Measurements from ENCODE around the gene TFDP3.

The TFDP3 gene, protein sequence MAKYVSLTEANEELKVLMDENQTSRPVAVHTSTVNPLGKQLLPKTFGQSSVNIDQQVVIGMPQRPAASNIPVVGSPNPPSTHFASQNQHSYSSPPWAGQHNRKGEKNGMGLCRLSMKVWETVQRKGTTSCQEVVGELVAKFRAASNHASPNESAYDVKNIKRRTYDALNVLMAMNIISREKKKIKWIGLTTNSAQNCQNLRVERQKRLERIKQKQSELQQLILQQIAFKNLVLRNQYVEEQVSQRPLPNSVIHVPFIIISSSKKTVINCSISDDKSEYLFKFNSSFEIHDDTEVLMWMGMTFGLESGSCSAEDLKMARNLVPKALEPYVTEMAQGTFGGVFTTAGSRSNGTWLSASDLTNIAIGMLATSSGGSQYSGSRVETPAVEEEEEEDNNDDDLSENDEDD

DNA sequence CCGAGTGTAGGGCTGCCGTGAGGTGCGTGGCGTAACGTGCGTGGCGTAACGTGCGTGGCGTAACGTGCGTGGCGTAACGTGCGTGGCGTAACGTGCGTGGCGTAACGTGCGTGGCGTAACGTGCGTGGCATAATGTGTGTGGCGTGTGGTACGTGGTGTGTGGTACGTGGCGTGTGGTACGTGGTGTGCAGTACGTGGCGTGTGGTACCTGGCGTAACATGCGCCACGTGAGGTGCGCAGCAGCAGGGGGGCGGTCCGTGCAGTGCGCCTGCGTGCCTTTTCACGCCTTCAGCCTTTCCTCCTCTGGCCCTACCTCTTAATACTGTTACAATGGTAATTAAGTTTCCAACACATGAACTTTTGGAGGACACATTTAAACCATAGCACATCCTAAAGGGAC is at the start of gene TFDP3:
Gene TFDP3, minus strand, starts transcription at position 26 of the 400 bp plus-strand sequence. CDS start 95 bp downstream, outside the sequence.
- Histone ChIP-seq H3F3A (ENCODE audit: control insufficient read depth, insufficient read depth) (no peaks in the 10 kb centered on the region), H3K36me3 (ENCODE audit: control insufficient read depth, low read length) (no peaks in the 10 kb centered on the region), H3K9me2 (replicated peaks; ENCODE audit: control insufficient read depth, low read length) (no peaks in the 10 kb centered on the region), H4K20me1 (ENCODE audit: control insufficient read depth, insufficient read depth, low read depth, low read length) (no peaks in the 10 kb centered on the region), H3K4me3 (ENCODE audit: low read length) (no peak within 1 kb of the TSS), H3K27me3 (ENCODE audit: control insufficient read depth, low read length) (no peaks in the 10 kb centered on the region), H3K4me1 (ENCODE audit: control insufficient read depth, low read length) (no peaks in the 10 kb centered on the region), H3K9me3 (ENCODE audit: control insufficient read depth, insufficient read depth, low read length) (no peaks in the 10 kb centered on the region), H3K27ac (ENCODE audit: low read depth, low read length) (no peak within 1 kb of the TSS), H3K79me2 (ENCODE audit: control insufficient read depth, low read length) (no peaks in the 10 kb centered on the region), H3K4me2 (ENCODE audit: low read length) (no peak within 1 kb of the TSS)
- TF ChIP-seq, protein P1, sequence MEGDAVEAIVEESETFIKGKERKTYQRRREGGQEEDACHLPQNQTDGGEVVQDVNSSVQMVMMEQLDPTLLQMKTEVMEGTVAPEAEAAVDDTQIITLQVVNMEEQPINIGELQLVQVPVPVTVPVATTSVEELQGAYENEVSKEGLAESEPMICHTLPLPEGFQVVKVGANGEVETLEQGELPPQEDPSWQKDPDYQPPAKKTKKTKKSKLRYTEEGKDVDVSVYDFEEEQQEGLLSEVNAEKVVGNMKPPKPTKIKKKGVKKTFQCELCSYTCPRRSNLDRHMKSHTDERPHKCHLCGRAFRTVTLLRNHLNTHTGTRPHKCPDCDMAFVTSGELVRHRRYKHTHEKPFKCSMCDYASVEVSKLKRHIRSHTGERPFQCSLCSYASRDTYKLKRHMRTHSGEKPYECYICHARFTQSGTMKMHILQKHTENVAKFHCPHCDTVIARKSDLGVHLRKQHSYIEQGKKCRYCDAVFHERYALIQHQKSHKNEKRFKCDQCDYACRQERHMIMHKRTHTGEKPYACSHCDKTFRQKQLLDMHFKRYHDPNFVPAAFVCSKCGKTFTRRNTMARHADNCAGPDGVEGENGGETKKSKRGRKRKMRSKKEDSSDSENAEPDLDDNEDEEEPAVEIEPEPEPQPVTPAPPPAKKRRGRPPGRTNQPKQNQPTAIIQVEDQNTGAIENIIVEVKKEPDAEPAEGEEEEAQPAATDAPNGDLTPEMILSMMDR (IDR thresholded peaks at IDR 0.05; ENCODE audit: low read depth, low read length, poor library complexity, severe bottlenecking), result no peak
- no peak for TF ChIP-seq EZH2phosphoT487 (IDR thresholded peaks at IDR 0.05; ENCODE audit: borderline replicate concordance, low read length)

DNA sequence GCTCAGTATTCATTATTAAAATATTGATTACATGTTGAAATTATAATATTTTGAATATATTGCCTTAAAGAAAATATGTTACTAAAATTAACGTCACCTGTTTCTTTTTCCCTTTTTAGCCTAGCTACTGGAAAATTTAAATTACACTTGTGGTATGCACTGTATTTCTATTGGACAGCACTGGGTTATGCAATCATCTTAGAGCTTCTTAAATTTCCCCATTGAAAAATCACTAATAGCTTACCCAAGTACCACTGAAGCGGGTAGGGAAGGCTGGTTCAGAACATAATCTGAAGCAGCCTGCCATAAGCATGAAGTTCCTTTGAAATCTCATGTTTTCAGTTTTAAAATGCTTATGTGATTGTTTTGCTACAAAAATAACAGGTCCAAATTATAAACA is 49.5 kb upstream of the TFDP3 start:
- no peaks in the 10 kb centered on the region for H3K9me2 ChIP-seq (replicated peaks; ENCODE audit: control insufficient read depth, low read length)
- H3K27ac ChIP-seq (ENCODE audit: low read depth, low read length), result no peak overlapping the region
- no peaks in the 10 kb centered on the region for H3K79me2 ChIP-seq (ENCODE audit: control insufficient read depth, low read length)
- no peak overlapping the region for H3K4me3 ChIP-seq (ENCODE audit: low read length)
- H3K27me3 ChIP-seq (ENCODE audit: control insufficient read depth, low read length), result no peaks in the 10 kb centered on the region
- TF ChIP-seq EZH2phosphoT487 (IDR thresholded peaks at IDR 0.05; ENCODE audit: borderline replicate concordance, low read length), result no peak
- TF ChIP-seq, protein P1 (IDR thresholded peaks at IDR 0.05; ENCODE audit: low read depth, low read length, poor library complexity, severe bottlenecking), result no peak
- H4K20me1 ChIP-seq (ENCODE audit: control insufficient read depth, insufficient read depth, low read depth, low read length), result no peaks in the 10 kb centered on the region
- no peaks in the 10 kb centered on the region for H3K36me3 ChIP-seq (ENCODE audit: control insufficient read depth, low read length)
- no peaks in the 10 kb centered on the region for H3F3A ChIP-seq (ENCODE audit: control insufficient read depth, insufficient read depth)
- H3K4me2 ChIP-seq (ENCODE audit: low read length), result no peak overlapping the region
- H3K9me3 ChIP-seq (ENCODE audit: control insufficient read depth, insufficient read depth, low read length), result no peaks in the 10 kb centered on the region
- H3K4me1 ChIP-seq (ENCODE audit: control insufficient read depth, low read length), result peaks cover 3% of the 10 kb centered on the region; the same call in 1 of the 2 replicates

DNA sequence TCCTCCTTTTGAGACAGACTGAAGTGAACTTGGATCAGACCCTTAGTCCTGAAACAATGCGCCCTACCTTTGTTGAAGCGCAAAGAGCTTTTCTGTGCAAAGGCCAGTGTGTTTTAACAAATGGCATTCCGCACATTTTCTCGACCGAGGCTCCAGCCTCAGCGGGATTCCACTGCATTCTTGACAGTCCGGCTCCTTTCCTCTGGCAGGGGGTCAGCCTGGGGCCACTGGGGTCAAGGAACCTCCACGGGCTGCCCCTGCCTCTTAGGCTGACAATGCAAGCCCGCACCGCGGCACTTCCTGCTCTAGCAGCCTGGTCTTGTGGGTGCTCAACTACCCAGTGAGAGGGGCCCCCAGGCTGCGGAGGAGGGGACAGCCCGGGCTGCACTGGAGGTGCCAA is 47.2 kb upstream of the TFDP3 start:
- no peaks in the 10 kb centered on the region for H3K9me2 ChIP-seq (replicated peaks; ENCODE audit: control insufficient read depth, low read length)
- no peaks in the 10 kb centered on the region for H3K27me3 ChIP-seq (ENCODE audit: control insufficient read depth, low read length)
- H3F3A ChIP-seq (ENCODE audit: control insufficient read depth, insufficient read depth), result no peaks in the 10 kb centered on the region
- no peak for TF ChIP-seq EZH2phosphoT487 (IDR thresholded peaks at IDR 0.05; ENCODE audit: borderline replicate concordance, low read length)
- TF ChIP-seq, protein P1 (IDR thresholded peaks at IDR 0.05; ENCODE audit: low read depth, low read length, poor library complexity, severe bottlenecking), result no peak
- no peaks in the 10 kb centered on the region for H3K36me3 ChIP-seq (ENCODE audit: control insufficient read depth, low read length)
- H3K4me3 ChIP-seq (ENCODE audit: low read length), result no peak overlapping the region
- H3K27ac ChIP-seq (ENCODE audit: low read depth, low read length), result no peak overlapping the region
- no peaks in the 10 kb centered on the region for H3K9me3 ChIP-seq (ENCODE audit: control insufficient read depth, insufficient read depth, low read length)
- H3K4me2 ChIP-seq (ENCODE audit: low read length), result no peak overlapping the region
- H4K20me1 ChIP-seq (ENCODE audit: control insufficient read depth, insufficient read depth, low read depth, low read length), result no peaks in the 10 kb centered on the region
- no peaks in the 10 kb centered on the region for H3K79me2 ChIP-seq (ENCODE audit: control insufficient read depth, low read length)
- H3K4me1 ChIP-seq (ENCODE audit: control insufficient read depth, low read length), result peaks cover 3% of the 10 kb centered on the region; the same call in 1 of the 2 replicates

Measured in DOHH2 (cell line).